Upper lobe of left lung (tissue), 4 donors: Measurements from ENCODE around the gene ATXN7L3.

Source experiments
- CTCF ChIP-seq, 6 experiments: fragments of 450-650 bp in 4 of 6; fragments of 200-600 bp in 2 of 6; sonication (generic) in 2 of 6; IDR thresholded peaks; one replicate each; pipeline ENCODE4 v1.5.1; 2016 to 2019; ENCODE audit warnings: antibody characterized with exemption in 6 of 6
- POLR2A ChIP-seq, 4 donors: fragments of 450-650 bp; IDR thresholded peaks; one replicate each; pipeline ENCODE4 v1.5.1; 2016 to 2017; ENCODE audit warnings: antibody characterized with exemption in 4 of 4, mild to moderate bottlenecking in 2 of 4

DNA sequence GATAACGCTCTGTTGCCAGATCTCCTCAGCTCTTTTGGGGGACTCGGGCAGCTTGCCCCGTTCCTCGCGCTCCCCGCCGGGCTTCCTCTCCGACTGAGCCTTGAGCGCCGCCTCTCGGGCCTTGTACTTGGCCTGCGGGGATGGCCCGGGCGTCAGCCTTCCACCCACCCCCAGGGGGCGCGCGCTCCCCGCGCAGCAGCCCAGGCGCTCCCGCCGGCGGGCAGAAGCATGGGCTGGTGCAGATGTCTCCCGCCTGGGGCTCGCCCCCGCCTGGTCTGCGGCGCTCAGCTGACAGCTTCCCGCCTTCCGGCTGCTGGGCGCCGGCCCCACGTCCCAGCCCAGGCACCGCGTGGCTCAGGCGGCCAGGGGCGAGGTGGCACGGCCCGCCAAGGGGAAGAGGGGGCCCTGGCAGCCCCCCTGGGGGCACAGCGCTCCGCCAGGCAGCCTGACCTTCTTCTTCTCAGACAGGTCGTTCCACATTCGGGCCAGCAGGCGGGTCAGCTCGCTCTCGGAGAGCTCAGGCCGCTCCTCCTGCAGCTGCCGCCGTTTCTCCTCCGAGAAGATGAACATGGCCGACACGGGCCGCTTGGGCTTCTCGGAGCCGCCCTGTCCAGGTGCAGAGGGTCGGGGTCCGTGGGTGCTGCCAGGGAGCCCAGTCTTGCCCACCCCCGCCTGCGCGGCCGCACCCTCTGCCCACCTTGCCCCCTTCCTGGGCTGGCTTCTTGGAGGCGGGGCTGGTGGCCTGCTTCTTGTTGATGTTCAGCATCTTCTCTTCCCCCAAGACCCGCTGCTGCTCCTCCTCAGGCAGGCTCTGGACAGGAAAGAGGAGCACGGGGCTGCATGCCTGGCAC is 10.9 kb upstream of the ATXN7L3 start:
- TF ChIP-seq CTCF (IDR thresholded peaks at IDR 0.05) (peak; percentile 99 to 100 (median 100)), POLR2A (IDR thresholded peaks at IDR 0.05) (peak in 2 of 4 donors; percentile 16 to 30)
